H1 (cell line): ENCODE measurements around the gene BUD23. TPM values are rescaled to one million over a fixed set of nuclear protein-coding genes. Genes with fewer than 3 reads are reported as not detected.

Experiments
- ASH2L ChIP-seq: fragments of 200-600, 300-600 bp; sonication (generic); IDR thresholded peaks from one replicate; pipeline ENCODE4 v1.7.1; 2017; ENCODE audit warnings: low read length
- BCL11A ChIP-seq, 2 experiments: IDR thresholded peaks; one replicate each; pipeline ENCODE4 v1.6.1; 2011; ENCODE audit warnings: low read depth in 2 of 2, low read length in 2 of 2, mild to moderate bottlenecking in 2 of 2
- CBX5 ChIP-seq: fragments of 300-800, 300-1000 bp; sonication (generic); IDR thresholded peaks from 2 replicates; pipeline ENCODE4 v1.7.1; 2016; ENCODE audit warnings: antibody characterized with exemption, low read length, low read depth
- CBX8 ChIP-seq: fragments of 300-800, 300-1000 bp; sonication (generic); IDR thresholded peaks from 2 replicates; pipeline ENCODE4 v1.7.1; 2016; ENCODE audit warnings: low read depth, low read length, borderline replicate concordance
- CTBP2 ChIP-seq: IDR thresholded peaks from 2 replicates; pipeline ENCODE4 v1.7.0; 2011; ENCODE audit warnings: borderline replicate concordance, mild to moderate bottlenecking, moderate library complexity, mixed read lengths, low read length; ENCODE audit not compliant: insufficient read depth, insufficient read length
- CTCF ChIP-seq, 3 experiments: IDR thresholded peaks; 1 replicate in 2 of 3; 2 replicates in 1 of 3; pipeline versions ENCODE4 v1.5.1 to v1.6.1; 2011; ENCODE audit warnings: low read length in 3 of 3, mild to moderate bottlenecking in 3 of 3, inconsistent platforms in 2 of 3, low read depth in 1 of 3, moderate library complexity in 1 of 3; ENCODE audit not compliant: insufficient read depth in 1 of 3; ENCODE audit errors: control extremely low read depth in 1 of 3
- EGR1 ChIP-seq: IDR thresholded peaks from 2 replicates; pipeline ENCODE4 v1.6.1; 2011; ENCODE audit warnings: low read depth, low read length, borderline replicate concordance
- NRF1 ChIP-seq: IDR thresholded peaks from 2 replicates; pipeline ENCODE4 v1.6.1; 2011; ENCODE audit warnings: mild to moderate bottlenecking, low read depth, low read length, improper control_type of control experiment
- PHF8 ChIP-seq: fragments of 200-600 bp; sonication (generic); conservative IDR thresholded peaks from 2 replicates; pipeline ENCODE4 v1.7.1; 2012; ENCODE audit warnings: low read depth, mild to moderate bottlenecking, inconsistent platforms, low read length, moderate library complexity
- POLR2AphosphoS5 ChIP-seq: IDR thresholded peaks from 2 replicates; pipeline ENCODE4 v1.6.1; 2011; ENCODE audit warnings: low read depth, low read length
- RNF2 ChIP-seq: fragments of 200-900, 300-1000 bp; sonication (generic); IDR thresholded peaks from 2 replicates; pipeline ENCODE4 v1.7.1; 2016; ENCODE audit warnings: borderline replicate concordance, low read depth, mild to moderate bottlenecking, antibody characterized with exemption, low read length; ENCODE audit not compliant: poor library complexity, severe bottlenecking; ENCODE audit errors: missing control alignments
- SIX5 ChIP-seq: IDR thresholded peaks from 2 replicates; pipeline ENCODE4 v1.6.1; 2011; ENCODE audit warnings: mild to moderate bottlenecking, low read depth, low read length
- SP4 ChIP-seq: IDR thresholded peaks from 2 replicates; pipeline ENCODE4 v1.6.1; 2012; ENCODE audit warnings: low read length, inconsistent platforms
- SRF ChIP-seq: IDR thresholded peaks from 2 replicates; pipeline ENCODE4 v1.6.1; 2011; ENCODE audit warnings: mild to moderate bottlenecking, low read depth, low read length, moderate library complexity
- SUZ12 ChIP-seq: fragments of 200-600 bp; sonication (generic); IDR thresholded peaks from 2 replicates; pipeline ENCODE4 v1.6.1; 2012; ENCODE audit warnings: mild to moderate bottlenecking, inconsistent platforms, low read length, moderate library complexity, mixed read lengths
- TEAD4 ChIP-seq: IDR thresholded peaks from 2 replicates; pipeline ENCODE4 v1.6.1; 2012; ENCODE audit warnings: low read depth, low read length, inconsistent platforms, mixed read lengths
- polyA plus RNA-seq, 7 experiments: library from polyadenylated mRNA; depleted of rRNA in 3 of 7; stranded (reverse) in 5 of 7; unstranded in 2 of 7; fragments of >200 nt in 5 of 7; fragments of 200-250 nt in 2 of 7; gene quantifications; 1 replicate in 5 of 7; 2 replicates in 1 of 7; 4 replicates in 1 of 7; pipeline versions ENCODE4 v1.2.1 to v1.2.3, GENCODE V29; 2011 to 2013; ENCODE audit warnings: missing spikeins in 2 of 7, mixed read lengths in 2 of 7
- total RNA-seq: library from RNA; stranded (reverse); fragmentation: NEBNext Ultra II Directional; extraction: Animal tissue kit (Norgen Biotek cat#: 25700); gene quantifications from 2 replicates; pipeline ENCODE4 v1.2.1, GENCODE V29; 2021
- TF ChIP-seq, protein P1 (sequence below): IDR thresholded peaks from 2 replicates; pipeline ENCODE4 v1.6.1; 2012; ENCODE audit warnings: inconsistent platforms
- TF ChIP-seq, protein P2 (sequence below): IDR thresholded peaks from 2 replicates; pipeline ENCODE4 v1.6.1; 2012; ENCODE audit warnings: low read length, inconsistent platforms

Gene BUD23
- total and polyA plus RNA-seq, 2 of the 8 experiments (the other 6 are each of a cell fraction or from before 2014, with no cell fraction given) = 72.3 to 78.4 TPM

- TF ChIP-seq CBX8 = no peak
- TF ChIP-seq CBX5 = no peak
- TF ChIP-seq TEAD4 = no peak
- TF ChIP-seq CTBP2 = no peak
- no peak for TF ChIP-seq POLR2AphosphoS5
- TF ChIP-seq SUZ12 = 0 out of 2 replicates have a peak, but pooled peaks have one; percentile 9
- TF ChIP-seq RNF2 = no peak
- no peak for TF ChIP-seq SIX5
- TF ChIP-seq SP4 = no peak
- TF ChIP-seq NRF1 = peak; percentile 59
- TF ChIP-seq, protein P1, sequence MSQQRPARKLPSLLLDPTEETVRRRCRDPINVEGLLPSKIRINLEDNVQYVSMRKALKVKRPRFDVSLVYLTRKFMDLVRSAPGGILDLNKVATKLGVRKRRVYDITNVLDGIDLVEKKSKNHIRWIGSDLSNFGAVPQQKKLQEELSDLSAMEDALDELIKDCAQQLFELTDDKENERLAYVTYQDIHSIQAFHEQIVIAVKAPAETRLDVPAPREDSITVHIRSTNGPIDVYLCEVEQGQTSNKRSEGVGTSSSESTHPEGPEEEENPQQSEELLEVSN = no peak
- no peak for TF ChIP-seq SRF
- no peak for TF ChIP-seq BCL11A (IDR thresholded peaks at IDR 0.05; ENCODE audit: low read depth in 2 of 2, low read length in 2 of 2)
- no peak for TF ChIP-seq CTCF (IDR thresholded peaks at IDR 0.05; ENCODE audit: control extremely low read depth in 1 of 3, insufficient read depth in 1 of 3, low read depth in 1 of 3, low read length in 3 of 3)
- TF ChIP-seq, protein P2, sequence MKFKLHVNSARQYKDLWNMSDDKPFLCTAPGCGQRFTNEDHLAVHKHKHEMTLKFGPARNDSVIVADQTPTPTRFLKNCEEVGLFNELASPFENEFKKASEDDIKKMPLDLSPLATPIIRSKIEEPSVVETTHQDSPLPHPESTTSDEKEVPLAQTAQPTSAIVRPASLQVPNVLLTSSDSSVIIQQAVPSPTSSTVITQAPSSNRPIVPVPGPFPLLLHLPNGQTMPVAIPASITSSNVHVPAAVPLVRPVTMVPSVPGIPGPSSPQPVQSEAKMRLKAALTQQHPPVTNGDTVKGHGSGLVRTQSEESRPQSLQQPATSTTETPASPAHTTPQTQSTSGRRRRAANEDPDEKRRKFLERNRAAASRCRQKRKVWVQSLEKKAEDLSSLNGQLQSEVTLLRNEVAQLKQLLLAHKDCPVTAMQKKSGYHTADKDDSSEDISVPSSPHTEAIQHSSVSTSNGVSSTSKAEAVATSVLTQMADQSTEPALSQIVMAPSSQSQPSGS = no peak
- peak; percentile 34; the same call in 1 of the 2 replicates for TF ChIP-seq PHF8
- TF ChIP-seq EGR1 = no peak
- TF ChIP-seq ASH2L = no peak
Measured at GRCh38 chr7:73718905-73719805, 35.8 kb downstream of the BUD23 start, which contains the start of gene STX1A (continued).
